KMS-11 (cell line): Measurements from ENCODE around the gene HMOX1.

Experiments used
- H2AFZ ChIP-seq: fragments of 200-600 bp; sonication (generic); 2 replicates; pipeline ENCODE4 v1.6.1; 2016; ENCODE audit warnings: antibody characterized with exemption, mixed run types, low read depth
- H3K27ac ChIP-seq: fragments of 200-600 bp; sonication (generic); 2 replicates; pipeline ENCODE4 v1.6.1; 2016; ENCODE audit warnings: mild to moderate bottlenecking, mixed run types
- H3K27me3 ChIP-seq: fragments of 200-600 bp; sonication (generic); 2 replicates; pipeline ENCODE4 v1.6.1; 2017; ENCODE audit warnings: mild to moderate bottlenecking, low read depth, mixed run types, moderate library complexity; ENCODE audit not compliant: insufficient read depth
- H3K36me3 ChIP-seq: fragments of 200-600 bp; sonication (generic); 2 replicates; pipeline ENCODE4 v1.6.1; 2017; ENCODE audit warnings: mild to moderate bottlenecking, mixed run types; ENCODE audit not compliant: insufficient read depth
- H3K4me1 ChIP-seq: fragments of 200-600 bp; sonication (generic); 2 replicates; pipeline ENCODE4 v1.6.1; 2016; ENCODE audit warnings: mild to moderate bottlenecking, low read depth, mixed run types; ENCODE audit not compliant: poor library complexity, severe bottlenecking
- H3K4me2 ChIP-seq: fragments of 200-600 bp; sonication (generic); 2 replicates; pipeline ENCODE4 v1.7.0; 2016; ENCODE audit warnings: mild to moderate bottlenecking, mixed run types
- H3K4me3 ChIP-seq: fragments of 200-600 bp; sonication (generic); IDR thresholded peaks from 2 replicates; pipeline ENCODE4 v1.6.1; 2017; ENCODE audit warnings: low read depth, low read length, mixed read lengths; ENCODE audit not compliant: insufficient read depth
- H3K79me2 ChIP-seq: fragments of 200-600 bp; sonication (generic); 2 replicates; pipeline ENCODE4 v1.6.1; 2016; ENCODE audit warnings: low read depth, mixed run types; ENCODE audit not compliant: insufficient read depth
- H3K9ac ChIP-seq: fragments of 200-600 bp; sonication (generic); 2 replicates; pipeline ENCODE4 v1.6.1; 2016; ENCODE audit warnings: mild to moderate bottlenecking, mixed run types
- H4K20me1 ChIP-seq: fragments of 200-600 bp; sonication (generic); 2 replicates; pipeline ENCODE4 v1.6.1; 2016; ENCODE audit warnings: mild to moderate bottlenecking, mixed run types; ENCODE audit not compliant: insufficient read depth
- TF ChIP-seq, protein P1 (sequence below): fragments of 200-600 bp; sonication (generic); conservative IDR thresholded peaks from 2 replicates; pipeline ENCODE4 v1.6.1; 2017; ENCODE audit warnings: low read depth, mild to moderate bottlenecking, antibody characterized with exemption, low read length, moderate library complexity, mixed read lengths

Gene HMOX1

DNA sequence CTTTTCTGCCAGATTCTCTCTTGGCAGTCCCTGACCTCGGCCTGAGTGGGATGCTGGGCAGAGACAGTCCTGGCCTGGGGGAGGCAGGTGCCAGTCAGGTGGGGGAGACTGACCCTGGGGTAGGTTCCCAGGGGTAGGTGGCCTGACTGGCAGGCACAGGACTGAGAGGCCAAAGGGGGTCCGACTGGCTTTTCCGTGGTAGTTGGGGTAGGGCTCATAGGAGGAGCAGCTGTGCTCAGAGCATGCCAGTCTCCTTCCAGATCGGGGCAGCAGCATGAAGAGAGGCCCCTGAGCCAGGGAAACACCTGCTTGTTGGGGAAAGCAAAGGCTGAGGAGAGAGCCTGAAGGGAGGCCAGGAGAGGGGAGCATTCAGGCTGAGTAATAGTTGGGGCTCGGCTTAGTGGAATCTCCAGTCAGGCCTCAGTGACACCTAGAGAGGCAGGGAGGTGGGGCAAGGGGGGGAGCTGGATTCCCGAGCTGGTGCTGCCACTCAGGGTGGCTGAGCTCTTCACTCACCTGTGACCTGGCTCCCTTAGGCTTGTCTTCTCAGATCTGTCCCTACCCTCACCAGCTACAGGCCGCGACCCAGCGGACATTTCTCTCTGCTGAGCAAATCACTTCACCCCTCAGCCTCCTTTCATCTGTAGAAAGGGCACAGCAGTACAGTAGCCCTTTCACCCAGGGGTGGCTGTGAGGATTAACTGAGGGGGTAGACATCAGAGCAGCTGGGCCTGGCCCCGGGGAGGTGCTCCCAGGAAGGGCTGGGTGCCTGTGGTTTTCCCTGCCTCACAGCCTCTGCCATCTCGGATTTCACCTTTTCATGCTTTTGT, 45.3 kb downstream of the HMOX1 start:
- Histone ChIP-seq H2AFZ (no peak overlapping the region), H3K79me2 (no peaks in the 10 kb centered on the region), H4K20me1 (no peaks in the 10 kb centered on the region), H3K27me3 (no peaks in the 10 kb centered on the region), H3K4me3 (no peak overlapping the region), H3K4me1 (no peaks in the 10 kb centered on the region), H3K4me2 (no peak overlapping the region), H3K9ac (no peak overlapping the region), H3K36me3 (no peaks in the 10 kb centered on the region; the same call in 1 of the 2 replicates), H3K27ac (no peak overlapping the region)
- TF ChIP-seq, protein P1, sequence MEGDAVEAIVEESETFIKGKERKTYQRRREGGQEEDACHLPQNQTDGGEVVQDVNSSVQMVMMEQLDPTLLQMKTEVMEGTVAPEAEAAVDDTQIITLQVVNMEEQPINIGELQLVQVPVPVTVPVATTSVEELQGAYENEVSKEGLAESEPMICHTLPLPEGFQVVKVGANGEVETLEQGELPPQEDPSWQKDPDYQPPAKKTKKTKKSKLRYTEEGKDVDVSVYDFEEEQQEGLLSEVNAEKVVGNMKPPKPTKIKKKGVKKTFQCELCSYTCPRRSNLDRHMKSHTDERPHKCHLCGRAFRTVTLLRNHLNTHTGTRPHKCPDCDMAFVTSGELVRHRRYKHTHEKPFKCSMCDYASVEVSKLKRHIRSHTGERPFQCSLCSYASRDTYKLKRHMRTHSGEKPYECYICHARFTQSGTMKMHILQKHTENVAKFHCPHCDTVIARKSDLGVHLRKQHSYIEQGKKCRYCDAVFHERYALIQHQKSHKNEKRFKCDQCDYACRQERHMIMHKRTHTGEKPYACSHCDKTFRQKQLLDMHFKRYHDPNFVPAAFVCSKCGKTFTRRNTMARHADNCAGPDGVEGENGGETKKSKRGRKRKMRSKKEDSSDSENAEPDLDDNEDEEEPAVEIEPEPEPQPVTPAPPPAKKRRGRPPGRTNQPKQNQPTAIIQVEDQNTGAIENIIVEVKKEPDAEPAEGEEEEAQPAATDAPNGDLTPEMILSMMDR = no peak

DNA sequence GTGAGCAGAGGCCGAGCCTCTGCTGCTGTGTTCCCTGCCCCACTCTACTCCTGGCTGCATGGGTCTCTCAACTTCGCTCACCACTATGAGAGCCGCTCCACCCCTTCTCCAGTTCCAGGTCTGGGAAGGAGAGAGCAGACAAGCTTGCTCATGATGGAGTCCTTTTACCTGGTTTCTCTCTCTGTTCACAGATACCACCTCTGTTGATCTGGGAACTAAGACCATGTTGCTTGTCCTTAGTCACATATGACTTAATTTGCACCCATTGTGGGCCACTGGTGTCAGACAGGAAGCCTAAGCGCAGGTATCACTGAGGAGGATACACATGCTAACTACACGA, 45.9 kb downstream of the HMOX1 start:
- H2AFZ ChIP-seq = no peak overlapping the region
- no peak overlapping the region for H3K27ac ChIP-seq
- TF ChIP-seq, protein P1 = no peak

DNA sequence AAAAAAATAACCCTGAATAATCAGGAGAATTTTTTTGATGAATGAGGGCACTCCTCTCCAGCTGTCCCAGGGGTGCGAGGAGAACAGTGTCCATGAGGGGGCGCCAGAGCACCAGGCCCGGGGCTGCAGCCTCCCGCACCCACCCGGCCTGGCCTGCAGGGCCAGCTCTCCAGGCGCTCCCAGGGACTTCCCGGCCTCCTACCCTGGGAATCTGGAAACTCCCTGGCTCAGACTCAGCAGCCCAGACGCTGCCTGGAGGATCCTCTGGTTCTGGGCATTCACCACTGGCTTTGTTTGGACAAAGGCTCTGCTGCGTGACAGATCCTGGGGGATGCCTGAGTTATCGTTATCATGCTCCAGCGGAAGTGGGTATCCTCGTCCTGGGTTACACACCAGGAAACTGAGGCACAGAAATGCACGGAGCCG, 50.0 kb downstream of the HMOX1 start:
- TF ChIP-seq, protein P1 = peak; percentile 77
- Histone ChIP-seq H3K4me3 (no peak overlapping the region), H2AFZ (no peak overlapping the region), H3K4me2 (no peak overlapping the region), H3K36me3 (no peaks in the 10 kb centered on the region; the same call in 1 of the 2 replicates), H3K27ac (no peak overlapping the region), H3K79me2 (no peaks in the 10 kb centered on the region), H3K27me3 (no peaks in the 10 kb centered on the region), H3K9ac (no peak overlapping the region), H4K20me1 (no peaks in the 10 kb centered on the region), H3K4me1 (no peaks in the 10 kb centered on the region)

More for the DNA sequence above, 45.9 kb downstream of the HMOX1 start:
- Histone ChIP-seq H3K36me3 (no peaks in the 10 kb centered on the region; the same call in 1 of the 2 replicates), H3K4me1 (no peaks in the 10 kb centered on the region), H3K4me3 (no peak overlapping the region), H3K27me3 (no peaks in the 10 kb centered on the region), H4K20me1 (no peaks in the 10 kb centered on the region), H3K79me2 (no peaks in the 10 kb centered on the region), H3K4me2 (no peak overlapping the region), H3K9ac (no peak overlapping the region)

DNA sequence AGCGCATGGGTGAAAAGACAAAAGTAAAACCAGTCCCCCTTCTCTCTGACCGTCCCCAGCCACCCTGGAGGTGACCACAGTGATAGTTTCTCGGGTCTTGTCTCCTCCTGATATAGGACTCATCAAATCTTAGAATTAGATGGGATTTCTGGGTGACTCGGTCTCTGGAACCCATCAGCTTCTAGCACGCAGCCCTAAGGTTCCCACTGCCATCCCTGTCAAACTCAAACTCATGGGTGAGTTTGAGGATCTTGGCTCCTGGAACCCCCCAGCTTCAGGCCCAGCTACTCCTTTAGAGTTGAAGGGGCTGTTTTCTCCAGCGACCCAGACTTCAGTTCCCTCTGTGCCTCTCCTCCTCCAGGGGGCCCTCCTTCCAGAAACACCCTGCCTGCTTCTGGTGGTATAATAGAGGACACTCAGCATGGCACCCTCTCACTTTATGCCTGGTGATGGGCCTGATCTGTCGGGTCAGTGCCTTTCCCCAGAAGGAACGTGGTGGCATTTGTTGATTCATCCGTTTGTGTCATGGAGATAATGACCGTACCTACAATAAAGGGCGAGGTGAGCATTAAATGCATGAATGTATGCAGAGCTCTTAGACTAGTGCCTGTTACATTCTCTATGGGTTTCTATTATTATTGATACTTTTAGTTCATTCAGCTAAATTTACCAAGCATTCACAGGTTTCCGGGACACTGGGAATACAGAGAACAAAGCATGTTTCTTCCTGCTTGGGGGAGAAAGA, 50.8 kb downstream of the HMOX1 start:
- Histone ChIP-seq H4K20me1 (no peaks in the 10 kb centered on the region), H3K79me2 (no peaks in the 10 kb centered on the region), H3K4me2 (no peak overlapping the region), H3K36me3 (no peaks in the 10 kb centered on the region; the same call in 1 of the 2 replicates), H3K4me3 (no peak overlapping the region), H3K9ac (no peak overlapping the region), H3K27me3 (no peaks in the 10 kb centered on the region), H3K27ac (no peak overlapping the region), H3K4me1 (no peaks in the 10 kb centered on the region), H2AFZ (no peak overlapping the region)
- TF ChIP-seq, protein P1 = no peak
